Stimulated activated CD8-positive, alpha-beta memory T cell treated with anti-CD3 and anti-CD28 coated beads, Interleukin-15, amount 100 ng/mL, for 4 hours (primary cell): Measurements from ENCODE around the gene KIF1A.
"Not testable (repeated sequence)": the region's sequence is repeated elsewhere in the genome, so short reads cannot be mapped to it uniquely, and the experiment has no call there.

Source experiments
- DNase-seq, 2 donors: peaks; one replicate each; pipeline ENCODE4 v3.0.0-alpha.2; 2020; ENCODE audit warnings: low read depth in 2 of 2

The KIF1A gene

GRCh38 chr2:240846873-240847595 is 27.0 kb upstream of the KIF1A start:
- no peak for DNase-seq

GRCh38 chr2:240846309-240846708 is 26.3 kb upstream of the KIF1A start:
- not testable (repeated sequence) for DNase-seq

- no peak for DNase-seq
These were observed 20.5 kb upstream of the KIF1A start for GRCh38 chr2:240840435-240841060.

- DNase-seq = no peak
These were observed 19.4 kb upstream of the KIF1A start for GRCh38 chr2:240839152-240840143.

DNA sequence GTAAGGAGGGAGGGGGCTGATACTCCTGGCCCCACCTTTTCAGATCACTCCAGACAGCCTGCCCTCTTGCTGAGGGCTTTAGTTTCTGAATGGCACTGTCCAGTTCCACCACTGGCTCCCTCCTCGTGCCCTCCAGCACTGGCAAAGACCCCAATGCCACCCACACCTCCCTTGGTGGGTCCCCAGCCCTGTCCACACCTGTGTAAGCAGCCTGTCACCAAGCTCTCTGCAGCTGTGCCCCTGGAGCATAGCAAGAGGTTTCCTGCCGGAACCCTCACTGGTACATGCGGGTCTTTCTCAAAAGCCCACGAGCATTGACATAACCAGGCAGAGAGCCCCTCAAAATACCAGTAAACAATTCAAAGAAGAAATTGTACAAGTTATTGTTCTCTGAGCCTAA is 17.6 kb upstream of the KIF1A start:
- no peak for DNase-seq

- no peak for DNase-seq
These were observed 16.9 kb upstream of the KIF1A start for GRCh38 chr2:240836781-240837467.

GRCh38 chr2:240835528-240835927 is 15.5 kb upstream of the KIF1A start:
- DNase-seq = no peak

- no peak for DNase-seq
These were observed 14.5 kb upstream of the KIF1A start for GRCh38 chr2:240834377-240834975.

DNA sequence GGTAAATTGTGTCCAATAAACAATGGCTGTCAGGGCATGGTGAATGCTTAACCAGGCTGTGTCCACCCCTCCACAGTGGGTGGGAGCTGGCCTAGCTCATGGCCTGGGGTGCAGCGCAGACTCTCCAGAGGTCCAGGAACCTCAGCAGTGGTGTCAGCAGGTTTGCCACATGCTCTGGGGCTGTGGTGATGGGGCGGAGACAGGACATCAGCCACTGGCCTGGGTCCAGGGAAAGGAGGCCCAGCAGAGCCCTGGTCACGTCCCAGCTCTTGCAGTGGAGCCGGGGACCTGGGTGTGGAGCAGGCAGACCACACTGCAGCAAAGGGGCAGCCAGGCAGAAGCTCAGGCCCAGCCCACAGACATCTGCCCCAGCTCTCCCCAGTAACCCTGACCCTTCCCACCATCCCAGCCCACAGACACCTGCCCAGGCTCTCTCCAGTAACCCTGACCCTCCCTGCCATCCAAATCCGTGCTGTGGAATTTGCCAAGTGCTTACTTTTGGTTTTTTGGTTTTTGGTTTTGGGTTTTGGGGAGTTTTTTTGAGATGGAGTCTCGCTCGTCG is 13.8 kb upstream of the KIF1A start:
- no peak for DNase-seq

DNA sequence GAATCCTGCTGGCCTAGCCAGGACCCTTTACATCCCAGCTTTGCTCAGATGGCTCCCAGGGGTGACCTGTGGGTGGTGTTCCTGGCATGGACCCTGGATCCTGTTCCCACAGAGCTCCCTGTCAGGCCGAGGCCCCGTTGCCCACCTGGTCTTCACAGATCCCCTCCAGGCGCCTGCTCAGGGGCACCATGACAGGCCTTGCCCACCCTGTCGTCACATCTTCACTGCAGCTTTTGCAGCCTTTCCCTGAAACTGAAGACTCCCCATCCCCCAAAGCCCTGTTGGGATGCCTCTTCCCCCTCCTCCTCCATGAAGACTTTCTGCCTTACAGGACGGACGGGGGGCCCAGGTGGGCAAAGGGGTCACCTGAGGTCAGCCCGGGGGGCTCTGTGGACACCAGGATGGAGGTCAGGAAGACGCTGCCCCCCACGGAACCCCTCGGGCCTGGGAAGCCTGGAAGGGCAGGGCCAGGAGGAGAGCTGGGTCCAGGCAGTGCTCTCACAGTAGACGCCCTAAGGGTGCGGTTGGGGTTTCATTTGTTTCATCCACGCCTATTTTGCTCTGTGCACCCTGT is 13.0 kb upstream of the KIF1A start:
- no peak for DNase-seq

- DNase-seq = peak; percentile 92 to 95
These were observed 12.2 kb upstream of the KIF1A start for GRCh38 chr2:240832205-240832727.

DNA sequence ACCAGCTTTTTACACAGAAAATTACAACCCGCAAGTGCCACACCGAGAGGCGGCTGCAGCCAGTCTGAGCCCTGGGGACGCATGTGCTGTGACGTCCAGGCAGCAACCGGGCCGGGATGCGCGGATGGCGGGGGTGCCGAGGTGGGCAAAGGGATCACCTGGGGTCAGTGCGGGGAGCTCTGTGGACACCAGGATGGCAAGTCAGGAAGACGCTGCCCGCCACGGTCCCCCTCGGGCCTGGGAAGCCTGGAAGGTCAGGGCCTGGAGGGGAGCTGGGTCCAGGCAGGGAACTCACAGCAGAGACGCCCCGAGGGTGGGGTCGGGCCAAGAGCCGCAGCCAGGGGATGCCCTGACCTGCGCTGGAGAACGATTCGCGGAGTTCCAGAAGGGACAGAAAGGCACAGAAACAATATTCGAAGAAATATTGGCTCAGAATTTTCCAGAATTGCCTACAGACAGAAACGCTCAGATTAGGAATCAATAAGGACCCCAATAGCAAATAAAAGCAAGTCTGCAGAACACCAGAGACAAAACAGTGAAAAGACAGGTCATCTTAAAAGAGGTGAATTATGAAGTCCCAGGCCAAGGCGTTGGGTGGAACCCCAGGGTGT is 11.7 kb upstream of the KIF1A start:
- no peak for DNase-seq

DNA sequence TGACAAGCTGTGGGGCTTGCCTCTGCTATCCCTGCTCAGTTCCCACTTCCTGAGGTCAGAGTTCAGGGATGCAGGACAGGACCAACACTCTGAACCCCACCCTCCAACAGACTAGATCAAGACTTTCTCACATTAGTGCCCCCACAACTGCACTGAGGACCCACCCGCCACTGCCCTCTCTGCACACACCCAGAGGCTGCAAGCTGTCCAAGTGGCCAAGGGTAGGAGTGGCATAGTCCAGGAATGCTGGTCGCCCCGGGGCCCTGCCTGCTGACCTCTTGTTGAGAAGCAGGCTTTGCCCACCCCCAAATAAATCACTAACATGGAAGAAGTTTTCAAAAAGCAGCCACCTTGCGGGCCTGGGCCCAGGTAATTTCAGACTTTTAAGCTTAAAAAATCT is 5.5 kb upstream of the KIF1A start:
- no peak for DNase-seq

DNA sequence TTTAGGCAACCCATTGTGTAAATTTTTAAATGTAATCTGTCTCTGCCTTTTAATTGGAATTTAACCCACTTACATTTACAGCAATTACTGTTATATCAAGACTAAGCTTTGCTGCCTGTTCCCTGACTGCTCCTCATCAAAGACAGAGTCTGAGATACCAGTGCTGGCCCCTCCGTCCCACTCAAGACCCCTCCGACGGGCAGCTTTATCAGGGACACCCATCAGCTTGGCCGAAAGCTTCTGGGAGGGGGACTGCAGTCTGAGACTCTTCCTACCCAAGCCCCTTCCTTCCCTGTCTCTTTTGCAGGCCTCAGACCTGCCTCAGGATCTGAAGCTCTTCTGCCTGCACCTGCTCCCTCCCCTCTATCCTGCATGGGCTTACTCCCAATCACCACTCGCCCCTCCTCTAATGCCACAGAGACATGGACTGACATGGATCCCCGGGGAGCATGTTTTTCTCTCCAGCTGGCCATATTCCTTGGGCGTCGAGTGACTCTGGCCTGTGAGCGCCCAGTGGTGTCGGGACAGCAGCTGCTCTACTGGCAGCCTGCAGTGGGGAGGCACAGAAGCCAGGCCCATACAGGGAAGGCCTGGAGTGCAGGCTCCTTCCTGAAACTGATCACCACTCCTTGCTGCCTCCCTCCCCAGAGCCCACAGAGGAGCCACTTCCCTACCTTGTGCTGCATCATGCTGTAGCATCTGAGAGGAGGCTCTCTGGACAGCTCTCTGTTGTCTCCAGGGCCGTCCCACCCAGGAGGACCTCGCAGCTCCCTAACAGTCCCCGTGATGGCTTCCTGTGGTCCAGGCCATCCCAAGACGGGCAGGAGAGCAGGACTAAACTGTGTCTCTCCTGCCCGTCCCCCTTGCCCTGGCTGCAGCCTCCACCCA is 3.7 kb upstream of the KIF1A start:
- no peak for DNase-seq

DNA sequence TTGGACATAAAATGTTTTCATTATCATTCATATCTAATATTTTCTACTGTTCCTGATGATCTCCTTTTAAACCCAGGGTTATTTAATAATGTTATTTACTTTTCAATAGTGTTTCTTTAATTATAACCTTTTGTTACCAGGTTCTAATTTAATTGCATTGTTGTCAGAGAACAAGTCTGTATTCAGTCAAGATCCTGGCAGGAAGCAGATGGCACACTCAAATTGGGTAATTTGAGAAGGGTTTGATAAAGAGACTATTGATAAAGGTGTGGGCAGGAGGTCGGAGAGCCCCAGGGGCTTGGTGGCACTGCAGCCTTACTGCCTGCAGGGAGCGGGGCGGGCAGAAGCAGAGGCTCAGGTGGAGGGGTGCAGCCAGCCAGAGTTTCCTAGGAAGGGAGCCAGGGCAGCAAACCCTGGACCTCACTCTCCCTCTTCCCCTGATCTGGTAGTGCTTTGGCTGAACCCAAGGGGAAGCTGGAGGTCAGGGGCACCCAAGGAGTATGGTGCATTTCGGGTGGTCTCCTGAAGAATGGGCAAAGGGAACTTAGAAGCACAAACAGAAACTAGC is 2.3 kb upstream of the KIF1A start:
- DNase-seq = no peak

DNA sequence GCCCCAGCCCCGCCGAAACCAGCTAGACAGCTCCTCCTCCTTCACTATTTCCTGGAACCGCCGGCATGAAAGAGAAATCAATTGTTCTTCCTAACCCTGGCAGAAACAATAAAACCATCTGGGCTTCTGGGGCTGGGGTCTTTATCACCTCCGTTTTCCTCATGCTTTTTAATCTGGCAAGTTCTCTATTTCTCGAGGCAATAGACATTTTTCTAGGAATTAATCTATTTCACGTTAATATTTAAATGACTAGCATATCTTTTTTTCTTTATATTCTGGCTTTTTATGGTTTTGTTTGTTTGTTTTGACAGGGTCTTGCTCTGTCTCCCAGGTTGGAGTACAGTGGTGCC is 1.4 kb upstream of the KIF1A start:
- DNase-seq = no peak

DNA sequence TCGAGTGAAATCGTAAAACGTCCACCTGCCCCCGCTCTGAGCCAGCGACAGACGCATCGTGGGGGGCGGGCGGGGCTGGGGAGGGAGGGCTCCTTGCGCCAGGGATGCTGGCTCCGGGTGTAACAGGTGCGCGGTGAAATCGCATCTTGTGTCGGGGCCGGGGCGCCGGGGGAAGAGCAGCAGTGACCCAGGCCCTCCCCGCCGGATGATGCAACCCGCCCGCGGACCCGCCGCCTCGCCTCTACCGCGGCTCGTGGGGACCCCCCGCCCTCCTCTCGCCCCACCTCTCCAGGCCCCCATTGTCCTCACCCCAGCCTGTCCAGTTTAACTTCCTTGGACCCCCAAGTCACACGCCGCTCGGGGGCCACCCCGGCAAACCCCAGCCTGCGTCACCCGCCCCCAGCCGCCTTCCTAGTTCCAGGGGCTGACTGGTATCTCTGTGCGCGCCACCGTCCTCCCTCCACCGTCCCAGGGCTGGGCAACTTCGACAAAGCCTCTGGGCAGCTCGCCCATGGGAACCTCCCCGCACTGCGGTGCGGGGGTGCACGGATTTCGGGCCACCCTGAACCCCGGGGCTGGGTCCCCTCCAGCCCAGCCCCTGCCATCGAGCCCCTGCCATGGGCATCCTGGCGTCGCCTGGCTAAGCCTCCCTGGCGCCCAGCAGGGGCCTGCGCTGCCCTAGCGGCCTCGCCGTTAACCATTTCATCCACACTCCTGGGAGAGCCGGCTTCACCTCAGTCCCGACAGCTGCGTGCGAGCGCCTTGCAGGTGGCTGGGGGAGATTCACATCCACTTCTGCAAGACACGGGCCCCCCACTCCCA is 799 bp upstream of the KIF1A start:
- no peak for DNase-seq
